Dermis blood vessel endothelial cell (primary cell): Measurements from ENCODE around the gene SCN4A. TPM values are rescaled to one million over a fixed set of nuclear protein-coding genes. Genes with fewer than 3 reads are reported as not detected.

ENCODE experiments used
- DNase-seq: peaks from one replicate; pipeline ENCODE4 v3.0.0; 2010
- total RNA-seq: library from RNA; depleted of rRNA; stranded (reverse); fragments of >200 nt; gene quantifications from 2 replicates; pipeline ENCODE4 v1.2.3, GENCODE V29; 2014

Gene SCN4A
- total RNA-seq, 1 donor from 2014 or later, result 0.17 TPM

- DNase-seq, result peak; percentile 79
Observed at GRCh38 chr17:64001763-64002529, 29.2 kb upstream of the SCN4A start.

GRCh38 chr17:64001091-64001579 lies 28.4 kb upstream of the SCN4A start:
- DNase-seq, result no peak

- DNase-seq, result peak; percentile 56
Observed at GRCh38 chr17:63999680-64000531, 27.2 kb upstream of the SCN4A start.

GRCh38 chr17:63998721-63999679 lies 26.3 kb upstream of the SCN4A start:
- no peak for DNase-seq

- peak; percentile 83 for DNase-seq
Observed at GRCh38 chr17:63998050-63998720, 25.5 kb upstream of the SCN4A start, which contains the start of gene PRR29. Gene PRR29 (plus strand): TSS chr17:63998351. CDS start chr17:63998365, 14 bp downstream.

- peak; percentile 64 for DNase-seq
Observed at GRCh38 chr17:63997341-63998048, 24.8 kb upstream of the SCN4A start.

GRCh38 chr17:63996430-63997182 lies 23.9 kb upstream of the SCN4A start:
- no peak for DNase-seq

- DNase-seq, result no peak
Observed at GRCh38 chr17:63995626-63996025, 22.9 kb upstream of the SCN4A start.

- DNase-seq, result no peak
Observed at GRCh38 chr17:63993368-63993985, 20.8 kb upstream of the SCN4A start.

GRCh38 chr17:63991611-63992010 lies 18.9 kb upstream of the SCN4A start:
- DNase-seq, result no peak

GRCh38 chr17:63989622-63990345 lies 17.1 kb upstream of the SCN4A start:
- no peak for DNase-seq

- no peak for DNase-seq
Observed at GRCh38 chr17:63988741-63989621, 16.3 kb upstream of the SCN4A start.

- no peak for DNase-seq
Observed at GRCh38 chr17:63988127-63988478, 15.4 kb upstream of the SCN4A start.

GRCh38 chr17:63987221-63988126 lies 14.8 kb upstream of the SCN4A start:
- no peak for DNase-seq

- peak; percentile 24 for DNase-seq
Observed at GRCh38 chr17:63986821-63987220, 14.1 kb upstream of the SCN4A start.

GRCh38 chr17:63985387-63986140 lies 12.8 kb upstream of the SCN4A start:
- DNase-seq, result no peak
